GM12878 (cell line): ENCODE measurements around the gene KEL. TPM values are rescaled to one million over a fixed set of nuclear protein-coding genes. Genes with fewer than 3 reads are reported as not detected.

Source experiments
- ATAC-seq: fragments of 200-7000 bp; cut with Tn5 transposase; 3 replicates; pipeline ENCODE4 v1.9.1; 2020; ENCODE audit warnings: mild to moderate bottlenecking, moderate library complexity
- BruUV-seq: library from RNA; stranded (reverse); fragments of 400-500 nt; replicated peaks from 2 replicates; lab custom pipeline; 2021; lab: Mats Ljungman, UMichigan
- CTCF ChIA-PET: fragments of 300-600 bp; sonication (Branson Sonifier 250); formaldehyde crosslinking; extraction: SDS; loops from one replicate; lab custom pipeline; 2021; ENCODE audit warnings: inconsistent platforms; lab: Yijun Ruan, JAX
- POLR2A ChIA-PET: fragments of 350-600 bp; formaldehyde crosslinking; extraction: SDS; loops from one replicate; lab custom pipeline; 2021; ENCODE audit warnings: inconsistent platforms; lab: Charles Lee
- RAD21 ChIA-PET: fragments of 300-600 bp; sonication (Branson Sonifier 250); formaldehyde crosslinking; loops from one replicate; lab custom pipeline; 2023; ENCODE audit warnings: antibody characterized with exemption; ENCODE audit not compliant: unreplicated experiment; lab: Charles Lee
- SMC1A ChIA-PET: fragments of 300-600 bp; sonication (Branson Sonifier 250); formaldehyde crosslinking; loops from one replicate; lab custom pipeline; 2023; ENCODE audit not compliant: unreplicated experiment, uncharacterized antibody; lab: Charles Lee
- DNase-seq: peaks from one replicate; pipeline ENCODE4 v3.0.0-alpha.2; 2011; ENCODE audit warnings: low read depth, low spot score
- FAIRE-seq: peaks from 3 replicates; lab custom pipeline; 2011; peaks lifted over from hg19 to GRCh38; lab: Jason Lieb, UNC
- H2AFZ ChIP-seq: 2 replicates; pipeline ENCODE4 v1.6.0; 2011; ENCODE audit warnings: low read depth, low read length, control low read depth; ENCODE audit not compliant: control insufficient read depth
- H3K27ac ChIP-seq: 2 replicates; pipeline ENCODE4 v1.5.1; 2011; ENCODE audit warnings: control low read depth; ENCODE audit not compliant: control insufficient read depth, insufficient read depth
- H3K27me3 ChIP-seq, 2 experiments: replicated peaks in 1 of 2; 2 replicates each; pipeline versions ENCODE4 v1.6.0 to v1.6.1; 2011; ENCODE audit warnings: low read length in 1 of 2; ENCODE audit not compliant: control insufficient read depth in 2 of 2, insufficient read depth in 2 of 2
- H3K36me3 ChIP-seq, 2 experiments: 2 replicates each; pipeline ENCODE4 v1.5.1; 2011; ENCODE audit warnings: low read length in 1 of 2; ENCODE audit not compliant: control insufficient read depth in 2 of 2, insufficient read depth in 2 of 2
- H3K4me1 ChIP-seq: 2 replicates; pipeline ENCODE4 v1.6.1; 2011; ENCODE audit warnings: mild to moderate bottlenecking, low read length, moderate library complexity, mixed read lengths; ENCODE audit not compliant: control insufficient read depth, insufficient read depth
- H3K4me2 ChIP-seq: 2 replicates; pipeline ENCODE4 v1.6.0; 2011; ENCODE audit warnings: control low read depth; ENCODE audit not compliant: control insufficient read depth, insufficient read depth
- H3K4me3 ChIP-seq: fragments of 200-600 bp; sonication (generic); 2 replicates; pipeline ENCODE4 v1.5.1; 2016
- H3K79me2 ChIP-seq: 2 replicates; pipeline ENCODE4 v1.6.0; 2011; ENCODE audit warnings: low read length; ENCODE audit not compliant: control insufficient read depth, insufficient read depth
- H3K9ac ChIP-seq: 2 replicates; pipeline ENCODE4 v1.8.0; 2011; ENCODE audit warnings: low read length, control low read depth, mixed read lengths; ENCODE audit not compliant: control insufficient read depth, insufficient read depth
- H3K9me3 ChIP-seq: replicated peaks from 3 replicates; pipeline ENCODE4 v1.5.1; 2011; ENCODE audit warnings: mild to moderate bottlenecking, low read length; ENCODE audit not compliant: control insufficient read depth, insufficient read depth
- H4K20me1 ChIP-seq: 2 replicates; pipeline ENCODE4 v1.6.0; 2011; ENCODE audit not compliant: control insufficient read depth, insufficient read depth
- CHD4 ChIP-seq: fragments of 200-600 bp; sonication (generic); IDR thresholded peaks from 2 replicates; pipeline ENCODE4 v1.6.1; 2016; ENCODE audit warnings: mild to moderate bottlenecking
- CUX1 ChIP-seq: IDR thresholded peaks from 2 replicates; pipeline ENCODE4 v1.6.1; 2012; ENCODE audit warnings: improper control_type of control experiment, low read depth, low read length; ENCODE audit not compliant: insufficient replicate concordance
- E2F8 ChIP-seq: fragments of 450-650 bp; IDR thresholded peaks from 2 replicates; pipeline ENCODE4 v1.6.1; 2018; ENCODE audit warnings: mild to moderate bottlenecking, low read depth, moderate library complexity; ENCODE audit not compliant: partially characterized antibody
- ESRRA ChIP-seq: IDR thresholded peaks from 2 replicates; pipeline ENCODE4 v1.6.1; 2012; ENCODE audit warnings: mild to moderate bottlenecking, low read length, improper control_type of control experiment
- FOXM1 ChIP-seq: IDR thresholded peaks from 2 replicates; pipeline ENCODE4 v1.6.1; 2012; ENCODE audit warnings: low read depth, mild to moderate bottlenecking, inconsistent platforms, low read length, moderate library complexity
- HDGF ChIP-seq: fragments of 450-650 bp; IDR thresholded peaks from 2 replicates; pipeline ENCODE4 v1.6.1; 2016; ENCODE audit warnings: antibody characterized with exemption
- JUNB ChIP-seq: IDR thresholded peaks from 2 replicates; pipeline ENCODE4 v1.6.1; 2016; ENCODE audit warnings: antibody characterized with exemption, mild to moderate bottlenecking
- RB1 ChIP-seq: fragments of 450-650 bp; formaldehyde crosslinking; IDR thresholded peaks from 2 replicates; pipeline ENCODE4 v1.6.1; 2017; ENCODE audit warnings: mild to moderate bottlenecking, borderline replicate concordance
- SPI1 ChIP-seq: IDR thresholded peaks from 2 replicates; pipeline ENCODE4 v1.6.1; 2011; ENCODE audit warnings: low read depth, mild to moderate bottlenecking, low read length, moderate library complexity, borderline replicate concordance; ENCODE audit not compliant: insufficient read depth
- SUZ12 ChIP-seq: fragments of 200-600 bp; sonication (generic); IDR thresholded peaks from one replicate; pipeline ENCODE4 v1.6.1; 2018; ENCODE audit warnings: antibody characterized with exemption, mild to moderate bottlenecking; ENCODE audit not compliant: unreplicated experiment
- TBL1XR1 ChIP-seq: IDR thresholded peaks from 2 replicates; pipeline ENCODE4 v1.6.1; 2012; ENCODE audit warnings: low read depth, low read length, improper control_type of control experiment
- YBX1 ChIP-seq: fragments of 450-650 bp; IDR thresholded peaks from 2 replicates; pipeline ENCODE4 v1.6.1; 2016; ENCODE audit warnings: antibody characterized with exemption
- ZBED1 ChIP-seq: IDR thresholded peaks from 2 replicates; pipeline ENCODE4 v1.6.1; 2016; ENCODE audit warnings: borderline replicate concordance
- ZNF384 ChIP-seq: IDR thresholded peaks from 2 replicates; pipeline ENCODE4 v1.6.1; 2012; ENCODE audit warnings: low read depth, mild to moderate bottlenecking, low read length, improper control_type of control experiment, borderline replicate concordance
- WGBS: methylation state at CpG from one replicate; pipeline ENCODE4 v1.1.6; 2016; ENCODE audit warnings: low lambda C conversion rate; ENCODE audit not compliant: insufficient replicate concordance, insufficient coverage; ENCODE audit errors: missing lambda C conversion rate; 5-methylcytosine and 5-hydroxymethylcytosine counted together
- in situ Hi-C: fragments of 300-500 bp; cut with MboI; formaldehyde crosslinking; loops from 9 replicates; pipeline ENCODE4 v1.14.3; 2018; ENCODE audit warnings: mixed read lengths
- intact Hi-C: fragments of 100-400 bp; cut with micrococcal nuclease; formaldehyde crosslinking; loops from one replicate; pipeline ENCODE4 v1.14.2; 2022; ENCODE audit not compliant: unreplicated experiment
- polyA plus RNA-seq, 11 experiments: library from polyadenylated mRNA; depleted of rRNA in 4 of 11; unstranded in 6 of 11; stranded (reverse) in 5 of 11; fragments of >200 nt; fragmentation: Nextera tagmentation in 4 of 11; fragmentation: Illumina TruSeq in 1 of 11; extraction: Ambion mirVana in 4 of 11; extraction: Trizol in 1 of 11; gene quantifications; 1 replicate in 1 of 11; 2 replicates in 10 of 11; pipeline versions ENCODE4 v1.2.1 to v1.2.3, GENCODE V29; 2011 to 2016; ENCODE audit warnings: inconsistent platforms in 2 of 11, missing spikeins in 2 of 11, low read depth in 1 of 11
- total RNA-seq, 4 experiments: library from RNA; depleted of rRNA in 3 of 4; stranded (reverse); fragments of >200 nt in 3 of 4; fragmentation: Illumina TruSeq in 1 of 4; extraction: Trizol in 1 of 4; gene quantifications; 2 replicates each; pipeline versions ENCODE4 v1.2.1 to v1.2.3, GENCODE V29; 2013 to 2021

The KEL gene
- total and polyA plus RNA-seq, 10 of the 15 experiments (the other 5 are each of a cell fraction or from before 2014, with no cell fraction given): 0.10 to 0.73 (median 0.23) TPM; not detected in 2

GRCh38 chr7:142927085-142927745 is 34.9 kb downstream of the KEL start:
- no peak overlapping the region for H3K4me3 ChIP-seq
- ChIA-PET RAD21 (no interaction called here), SMC1A (no interaction called here), POLR2A (no interaction called here), CTCF (interaction anchor here (0.6 to 1.6 kb wide), 2 partner anchors 29 to 73 kb away, joined by 3 to 4 read pairs; no protein-coding TSS in a partner anchor)
- no peak overlapping the region for H3K9ac ChIP-seq
- in situ Hi-C loops (no loop called here), intact Hi-C loops (no loop called here)
- no peaks in the 10 kb centered on the region; the same call in 2 of the 3 replicates for H3K9me3 ChIP-seq
- H3K27me3 ChIP-seq: no peaks in the 10 kb centered on the region; a peak in 3 of 4 replicates
- ATAC-seq (no peak), FAIRE-seq (no peak), DNase-seq (no peak)
- H3K36me3 ChIP-seq: no peaks in the 10 kb centered on the region
- no peaks in the 10 kb centered on the region for H3K4me1 ChIP-seq
- H3K27ac ChIP-seq: no peak overlapping the region
- no peaks in the 10 kb centered on the region for H4K20me1 ChIP-seq
- H3K4me2 ChIP-seq: no peak overlapping the region
- H3K79me2 ChIP-seq: no peaks in the 10 kb centered on the region
- no TSS peak for BruUV-seq
- no peak overlapping the region for H2AFZ ChIP-seq
- 7% methylated on average over 7 of the region's 7 CpGs for WGBS
- TF ChIP-seq CUX1 (no peak), ZBED1 (no peak), ZNF384 (no peak), TBL1XR1 (no peak), JUNB (no peak), SPI1 (no peak), YBX1 (no peak), RB1 (no peak), HDGF (no peak), CHD4 (no peak), ESRRA (no peak), FOXM1 (no peak), SUZ12 (no peak), E2F8 (no peak)
